ENCODE results near the gene ZNF622.

GRCh38 chr5:16430349-16431089 lies 35.1 kb downstream of the ZNF622 start:
- TF ChIP-seq, protein P1, sequence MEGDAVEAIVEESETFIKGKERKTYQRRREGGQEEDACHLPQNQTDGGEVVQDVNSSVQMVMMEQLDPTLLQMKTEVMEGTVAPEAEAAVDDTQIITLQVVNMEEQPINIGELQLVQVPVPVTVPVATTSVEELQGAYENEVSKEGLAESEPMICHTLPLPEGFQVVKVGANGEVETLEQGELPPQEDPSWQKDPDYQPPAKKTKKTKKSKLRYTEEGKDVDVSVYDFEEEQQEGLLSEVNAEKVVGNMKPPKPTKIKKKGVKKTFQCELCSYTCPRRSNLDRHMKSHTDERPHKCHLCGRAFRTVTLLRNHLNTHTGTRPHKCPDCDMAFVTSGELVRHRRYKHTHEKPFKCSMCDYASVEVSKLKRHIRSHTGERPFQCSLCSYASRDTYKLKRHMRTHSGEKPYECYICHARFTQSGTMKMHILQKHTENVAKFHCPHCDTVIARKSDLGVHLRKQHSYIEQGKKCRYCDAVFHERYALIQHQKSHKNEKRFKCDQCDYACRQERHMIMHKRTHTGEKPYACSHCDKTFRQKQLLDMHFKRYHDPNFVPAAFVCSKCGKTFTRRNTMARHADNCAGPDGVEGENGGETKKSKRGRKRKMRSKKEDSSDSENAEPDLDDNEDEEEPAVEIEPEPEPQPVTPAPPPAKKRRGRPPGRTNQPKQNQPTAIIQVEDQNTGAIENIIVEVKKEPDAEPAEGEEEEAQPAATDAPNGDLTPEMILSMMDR (IDR thresholded peaks at IDR 0.05; ENCODE audit: low read length) = no peak
- no peak for TF ChIP-seq EZH2 (IDR thresholded peaks at IDR 0.05; ENCODE audit: borderline replicate concordance, low read length)
